ENCODE measurements around the gene KIF6.

KIF6 gene

DNA sequence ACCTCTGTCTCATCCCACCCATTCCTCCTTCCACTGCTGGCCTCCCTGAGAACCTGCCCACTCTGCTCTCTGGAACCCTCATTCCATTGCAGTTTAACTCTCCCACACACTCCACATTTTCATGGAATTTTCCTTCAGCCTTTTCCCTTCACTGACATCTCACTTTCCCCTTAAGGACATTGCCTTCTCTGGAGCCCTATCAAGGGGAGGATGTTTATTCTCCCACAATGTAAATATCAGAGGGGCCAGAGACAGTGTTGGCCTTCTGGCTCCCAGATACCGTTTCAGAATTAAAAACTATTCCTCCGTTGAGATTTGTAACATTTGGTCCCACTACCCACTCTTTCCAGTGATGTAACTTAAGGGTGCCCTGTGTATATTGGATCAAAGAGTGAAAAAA is 203.2 kb downstream of the KIF6 start:
- TF ChIP-seq EZH2 (IDR thresholded peaks at IDR 0.05; ENCODE audit: borderline replicate concordance, low read depth, low read length, severe bottlenecking): no peak
- TF ChIP-seq, protein P1, sequence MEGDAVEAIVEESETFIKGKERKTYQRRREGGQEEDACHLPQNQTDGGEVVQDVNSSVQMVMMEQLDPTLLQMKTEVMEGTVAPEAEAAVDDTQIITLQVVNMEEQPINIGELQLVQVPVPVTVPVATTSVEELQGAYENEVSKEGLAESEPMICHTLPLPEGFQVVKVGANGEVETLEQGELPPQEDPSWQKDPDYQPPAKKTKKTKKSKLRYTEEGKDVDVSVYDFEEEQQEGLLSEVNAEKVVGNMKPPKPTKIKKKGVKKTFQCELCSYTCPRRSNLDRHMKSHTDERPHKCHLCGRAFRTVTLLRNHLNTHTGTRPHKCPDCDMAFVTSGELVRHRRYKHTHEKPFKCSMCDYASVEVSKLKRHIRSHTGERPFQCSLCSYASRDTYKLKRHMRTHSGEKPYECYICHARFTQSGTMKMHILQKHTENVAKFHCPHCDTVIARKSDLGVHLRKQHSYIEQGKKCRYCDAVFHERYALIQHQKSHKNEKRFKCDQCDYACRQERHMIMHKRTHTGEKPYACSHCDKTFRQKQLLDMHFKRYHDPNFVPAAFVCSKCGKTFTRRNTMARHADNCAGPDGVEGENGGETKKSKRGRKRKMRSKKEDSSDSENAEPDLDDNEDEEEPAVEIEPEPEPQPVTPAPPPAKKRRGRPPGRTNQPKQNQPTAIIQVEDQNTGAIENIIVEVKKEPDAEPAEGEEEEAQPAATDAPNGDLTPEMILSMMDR (IDR thresholded peaks at IDR 0.05; ENCODE audit: borderline replicate concordance, extremely low read depth, low read length, poor library complexity, severe bottlenecking): no peak

DNA sequence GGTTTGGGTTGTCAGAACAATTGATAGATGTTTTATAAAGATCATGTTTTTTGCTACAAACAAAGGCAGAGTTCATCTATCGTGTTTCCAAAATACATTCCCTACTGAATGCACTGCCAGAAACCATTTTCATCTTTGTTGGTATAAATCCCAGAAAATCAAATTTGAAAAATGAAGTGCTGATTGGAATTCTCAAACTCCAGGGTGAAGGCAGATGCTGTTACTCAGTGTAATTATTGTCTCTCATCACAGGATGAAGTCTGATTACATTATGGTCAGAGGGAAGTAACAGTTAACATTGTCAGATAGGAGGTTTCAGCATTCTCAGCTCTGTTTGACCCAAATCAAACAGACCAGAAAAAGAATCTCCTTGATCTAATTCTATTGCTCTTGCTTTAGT is 204.3 kb downstream of the KIF6 start:
- Histone ChIP-seq H3K79me2 (ENCODE audit: insufficient read depth, low read length) (no peaks in the 10 kb centered on the region), H3K4me3 (ENCODE audit: low read depth in 1 of 2, low read length in 2 of 2) (no peak overlapping the region), H3K36me3 (ENCODE audit: insufficient read depth, low read length) (no peaks in the 10 kb centered on the region), H3K27me3 (ENCODE audit: insufficient read depth, low read length, poor library complexity) (peaks cover 5% of the 10 kb centered on the region), H3K9me3 (ENCODE audit: insufficient read depth, low read length, severe bottlenecking) (no peaks in the 10 kb centered on the region), H3K4me2 (ENCODE audit: insufficient read depth, low read length) (no peak overlapping the region), H2AFZ (ENCODE audit: low read depth, low read length) (no peak overlapping the region), H3K27ac (ENCODE audit: low read length) (no peak overlapping the region), H4K20me1 (ENCODE audit: insufficient read depth, low read length) (no peaks in the 10 kb centered on the region), H3K9ac (ENCODE audit: low read depth, low read length) (no peak overlapping the region), H3K4me1 (ENCODE audit: insufficient read depth, low read length) (no peaks in the 10 kb centered on the region)
- no peak for TF ChIP-seq EZH2 (IDR thresholded peaks at IDR 0.05; ENCODE audit: borderline replicate concordance, low read depth, low read length, severe bottlenecking)
- TF ChIP-seq, protein P1 (IDR thresholded peaks at IDR 0.05; ENCODE audit: borderline replicate concordance, extremely low read depth, low read length, poor library complexity, severe bottlenecking): no peak
- ATAC-seq (ENCODE audit: insufficient read depth, low read depth) (no peak), DNase-seq (no peak)

More for the DNA sequence above, 203.2 kb downstream of the KIF6 start:
- H3K4me1 ChIP-seq (ENCODE audit: insufficient read depth, low read length): no peaks in the 10 kb centered on the region
- no peak for ATAC-seq (ENCODE audit: insufficient read depth, low read depth)
- no peak overlapping the region for H3K9ac ChIP-seq (ENCODE audit: low read depth, low read length)
- H3K4me3 ChIP-seq (ENCODE audit: low read depth in 1 of 2, low read length in 2 of 2): no peak overlapping the region
- no peak overlapping the region for H2AFZ ChIP-seq (ENCODE audit: low read depth, low read length)
- H3K79me2 ChIP-seq (ENCODE audit: insufficient read depth, low read length): no peaks in the 10 kb centered on the region
- H3K9me3 ChIP-seq (ENCODE audit: insufficient read depth, low read length, severe bottlenecking): no peaks in the 10 kb centered on the region
- peaks cover 5% of the 10 kb centered on the region for H3K27me3 ChIP-seq (ENCODE audit: insufficient read depth, low read length, poor library complexity)
- no peak overlapping the region for H3K4me2 ChIP-seq (ENCODE audit: insufficient read depth, low read length)
- no peak overlapping the region for H3K27ac ChIP-seq (ENCODE audit: low read length)
- no peaks in the 10 kb centered on the region for H4K20me1 ChIP-seq (ENCODE audit: insufficient read depth, low read length)
- no peaks in the 10 kb centered on the region for H3K36me3 ChIP-seq (ENCODE audit: insufficient read depth, low read length)
- DNase-seq: no peak

DNA sequence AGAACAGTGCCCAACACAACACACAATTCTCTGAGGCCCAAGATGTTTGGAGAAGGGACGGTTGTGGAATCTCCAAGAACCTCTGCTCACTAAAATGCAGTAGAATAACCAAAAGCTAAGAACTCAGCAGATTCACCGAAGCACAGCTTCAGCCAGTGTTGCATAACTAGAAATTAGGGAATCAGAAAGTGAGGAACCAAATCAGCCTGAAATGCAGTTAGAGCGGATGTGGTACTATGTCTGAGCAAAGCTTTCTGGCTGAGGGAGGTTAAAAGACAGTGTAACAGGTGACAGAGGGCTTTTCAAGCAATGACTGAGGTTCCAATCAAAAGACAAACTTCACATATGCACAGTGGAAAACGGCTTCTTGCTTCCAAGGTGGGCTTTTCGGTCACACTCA is 204.8 kb downstream of the KIF6 start:
- ATAC-seq (ENCODE audit: insufficient read depth, low read depth) (no peak), DNase-seq (no peak)
- Histone ChIP-seq H3K4me2 (ENCODE audit: insufficient read depth, low read length) (no peak overlapping the region), H3K9me3 (ENCODE audit: insufficient read depth, low read length, severe bottlenecking) (no peaks in the 10 kb centered on the region), H3K4me1 (ENCODE audit: insufficient read depth, low read length) (no peaks in the 10 kb centered on the region), H3K4me3 (ENCODE audit: low read depth in 1 of 2, low read length in 2 of 2) (no peak overlapping the region), H3K79me2 (ENCODE audit: insufficient read depth, low read length) (no peaks in the 10 kb centered on the region), H3K36me3 (ENCODE audit: insufficient read depth, low read length) (no peaks in the 10 kb centered on the region), H3K27me3 (ENCODE audit: insufficient read depth, low read length, poor library complexity) (peaks cover 5% of the 10 kb centered on the region), H3K9ac (ENCODE audit: low read depth, low read length) (no peak overlapping the region), H2AFZ (ENCODE audit: low read depth, low read length) (no peak overlapping the region), H4K20me1 (ENCODE audit: insufficient read depth, low read length) (no peaks in the 10 kb centered on the region), H3K27ac (ENCODE audit: low read length) (no peak overlapping the region)
- TF ChIP-seq, protein P1 (IDR thresholded peaks at IDR 0.05; ENCODE audit: borderline replicate concordance, extremely low read depth, low read length, poor library complexity, severe bottlenecking): no peak
- no peak for TF ChIP-seq EZH2 (IDR thresholded peaks at IDR 0.05; ENCODE audit: borderline replicate concordance, low read depth, low read length, severe bottlenecking)

- no peak overlapping the region for H3K4me3 ChIP-seq (ENCODE audit: low read depth in 1 of 2, low read length in 2 of 2)
- TF ChIP-seq, protein P1 (IDR thresholded peaks at IDR 0.05; ENCODE audit: borderline replicate concordance, extremely low read depth, low read length, poor library complexity, severe bottlenecking): no peak
- no peak for TF ChIP-seq EZH2 (IDR thresholded peaks at IDR 0.05; ENCODE audit: borderline replicate concordance, low read depth, low read length, severe bottlenecking)
Measured at GRCh38 chr6:39518221-39518620, 207.0 kb downstream of the KIF6 start.

More at GRCh38 chr6:39518221-39518620, 207.0 kb downstream of the KIF6 start:
- Histone ChIP-seq H4K20me1 (ENCODE audit: insufficient read depth, low read length) (no peaks in the 10 kb centered on the region), H3K4me1 (ENCODE audit: insufficient read depth, low read length) (no peaks in the 10 kb centered on the region), H3K9ac (ENCODE audit: low read depth, low read length) (no peak overlapping the region), H3K79me2 (ENCODE audit: insufficient read depth, low read length) (no peaks in the 10 kb centered on the region), H2AFZ (ENCODE audit: low read depth, low read length) (no peak overlapping the region), H3K4me2 (ENCODE audit: insufficient read depth, low read length) (no peak overlapping the region), H3K9me3 (ENCODE audit: insufficient read depth, low read length, severe bottlenecking) (no peaks in the 10 kb centered on the region), H3K36me3 (ENCODE audit: insufficient read depth, low read length) (no peaks in the 10 kb centered on the region), H3K27me3 (ENCODE audit: insufficient read depth, low read length, poor library complexity) (peaks cover 5% of the 10 kb centered on the region), H3K27ac (ENCODE audit: low read length) (no peak overlapping the region)
- no peak for ATAC-seq (ENCODE audit: insufficient read depth, low read depth)
- DNase-seq: no peak
